CD14-positive monocyte (primary cell): ENCODE data around the gene C10orf71. TPM values are rescaled to one million over a fixed set of nuclear protein-coding genes. Genes with fewer than 3 reads are reported as not detected.

Experiments
- DNase-seq, 3 donors: peaks; one replicate each; pipeline ENCODE4 v3.0.0-alpha.2; 2011 to 2022
- H2AFZ ChIP-seq: 2 replicates; pipeline ENCODE4 v1.6.0; 2012; ENCODE audit warnings: mild to moderate bottlenecking, low read depth, low read length, inconsistent platforms; ENCODE audit not compliant: insufficient read depth, poor library complexity, severe bottlenecking
- H3K27ac ChIP-seq, 2 donors: 1 replicate in 1 of 2; 2 replicates in 1 of 2; pipeline ENCODE4 v1.5.1; 2012 to 2013; ENCODE audit warnings: low read length in 2 of 2, control low read depth in 1 of 2, inconsistent platforms in 1 of 2, low read depth in 1 of 2, mild to moderate bottlenecking in 1 of 2
- H3K27me3 ChIP-seq, 2 donors: one replicate each; pipeline versions ENCODE4 v1.6.0 to v1.6.1; 2011 to 2013; ENCODE audit warnings: low read length in 2 of 2; ENCODE audit not compliant: control insufficient read depth in 2 of 2, insufficient read depth in 2 of 2
- H3K36me3 ChIP-seq, 2 donors: replicated peaks in 1 of 2; 1 replicate in 1 of 2; 2 replicates in 1 of 2; pipeline versions ENCODE4 v1.5.1 to v1.6.1; 2012 to 2013; ENCODE audit warnings: low read length in 2 of 2, control low read depth in 1 of 2, inconsistent platforms in 1 of 2, mild to moderate bottlenecking in 1 of 2; ENCODE audit not compliant: insufficient read depth in 2 of 2, control insufficient read depth in 1 of 2
- H3K4me1 ChIP-seq, 2 donors: 1 replicate in 1 of 2; 2 replicates in 1 of 2; pipeline versions ENCODE4 v1.5.1 to v1.6.1; 2012 to 2013; ENCODE audit warnings: low read length in 2 of 2, control low read depth in 1 of 2, inconsistent platforms in 1 of 2, mild to moderate bottlenecking in 1 of 2, moderate library complexity in 1 of 2; ENCODE audit not compliant: insufficient read depth in 2 of 2, control insufficient read depth in 1 of 2
- H3K4me2 ChIP-seq: replicated peaks from 2 replicates; pipeline ENCODE3; 2012; ENCODE audit warnings: low read length, moderate library complexity, mild to moderate bottlenecking; ENCODE audit not compliant: poor library complexity, severe bottlenecking; ENCODE audit errors: extremely low read depth
- H3K4me3 ChIP-seq, 3 experiments: fragments of 200-600 bp in 1 of 3; sonication (generic) in 1 of 3; replicated peaks in 1 of 3; 1 replicate in 2 of 3; 2 replicates in 1 of 3; pipeline ENCODE4 v1.5.1; 2011 to 2013; ENCODE audit warnings: low read length in 3 of 3, mild to moderate bottlenecking in 3 of 3, control low read depth in 2 of 3, low read depth in 2 of 3, inconsistent platforms in 1 of 3, moderate library complexity in 1 of 3
- H3K79me2 ChIP-seq: 2 replicates; pipeline ENCODE4 v1.6.0; 2012; ENCODE audit warnings: mild to moderate bottlenecking, control low read depth, inconsistent platforms, low read length, moderate library complexity; ENCODE audit not compliant: insufficient read depth
- H3K9ac ChIP-seq: 2 replicates; pipeline ENCODE4 v1.6.0; 2017; ENCODE audit warnings: low read length, mild to moderate bottlenecking; ENCODE audit not compliant: insufficient read depth, poor library complexity, severe bottlenecking
- H3K9me3 ChIP-seq, 2 donors: replicated peaks in 1 of 2; 1 replicate in 1 of 2; 2 replicates in 1 of 2; pipeline versions ENCODE4 v1.5.1 to v1.6.1; 2012 to 2013; ENCODE audit warnings: low read length in 2 of 2, control low read depth in 1 of 2; ENCODE audit not compliant: control insufficient read depth in 1 of 2, insufficient read depth in 1 of 2
- H4K20me1 ChIP-seq: 2 replicates; pipeline ENCODE4 v1.6.0; 2012; ENCODE audit warnings: mild to moderate bottlenecking, low read length, control low read depth, moderate library complexity; ENCODE audit not compliant: insufficient read depth
- H3K27ac Mint-ChIP-seq, 7 donors: one replicate each; pipeline ENCODE4 v1.8.0; 2020; ENCODE audit warnings: mild to moderate bottlenecking in 7 of 7, mixed read lengths in 7 of 7, moderate library complexity in 6 of 7, inconsistent platforms in 2 of 7
- H3K27me3 Mint-ChIP-seq, 3 donors: one replicate each; pipeline ENCODE4 v1.8.0; 2021 to 2022; ENCODE audit warnings: low read depth in 3 of 3, mild to moderate bottlenecking in 3 of 3, mixed read lengths in 3 of 3, moderate library complexity in 3 of 3, inconsistent platforms in 1 of 3
- H3K36me3 Mint-ChIP-seq, 2 donors: one replicate each; pipeline ENCODE4 v1.8.0; 2020; ENCODE audit warnings: mixed read lengths in 2 of 2, inconsistent platforms in 1 of 2, mild to moderate bottlenecking in 1 of 2
- H3K4me1 Mint-ChIP-seq: one replicate; pipeline ENCODE4 v1.8.0; 2020; ENCODE audit warnings: mild to moderate bottlenecking, mixed read lengths
- H3K4me3 Mint-ChIP-seq, 2 donors: one replicate each; pipeline ENCODE4 v1.8.0; 2020; ENCODE audit warnings: mild to moderate bottlenecking in 2 of 2, mixed read lengths in 2 of 2, moderate library complexity in 1 of 2
- H3K9me3 Mint-ChIP-seq, 7 donors: one replicate each; pipeline ENCODE4 v1.8.0; 2020 to 2022; ENCODE audit warnings: mixed read lengths in 7 of 7, mild to moderate bottlenecking in 6 of 7, moderate library complexity in 6 of 7, inconsistent platforms in 2 of 7
- WGBS: methylation state at CpG from one replicate; pipeline ENCODE4 v1.1.5; 2013; ENCODE audit warnings: missing lambda C conversion rate; ENCODE audit not compliant: insufficient coverage; 5-methylcytosine and 5-hydroxymethylcytosine counted together
- intact Hi-C, 2 donors: fragments of 100-400 bp; cut with micrococcal nuclease; formaldehyde crosslinking; loops; one replicate each; pipeline versions ENCODE4 v1.15.0 to v1.15.1; 2023
- polyA plus RNA-seq, 3 donors: library from polyadenylated mRNA; depleted of rRNA in 1 of 3; unstranded in 2 of 3; stranded (reverse) in 1 of 3; fragments of 300-500 nt in 2 of 3; fragments of >200 nt in 1 of 3; fragmentation: Illumina TruSeq in 2 of 3; gene quantifications; 1 replicate in 2 of 3; 2 replicates in 1 of 3; pipeline ENCODE4 v1.2.3, GENCODE V29; 2012 to 2021
- TF ChIP-seq, protein P1 (sequence below): fragments of 200-600 bp; IDR thresholded peaks from one replicate; pipeline ENCODE4 v1.8.0; 2022; ENCODE audit warnings: antibody characterized with exemption, mild to moderate bottlenecking

C10orf71 gene
- polyA plus RNA-seq, 3 donors: not detected

DNA sequence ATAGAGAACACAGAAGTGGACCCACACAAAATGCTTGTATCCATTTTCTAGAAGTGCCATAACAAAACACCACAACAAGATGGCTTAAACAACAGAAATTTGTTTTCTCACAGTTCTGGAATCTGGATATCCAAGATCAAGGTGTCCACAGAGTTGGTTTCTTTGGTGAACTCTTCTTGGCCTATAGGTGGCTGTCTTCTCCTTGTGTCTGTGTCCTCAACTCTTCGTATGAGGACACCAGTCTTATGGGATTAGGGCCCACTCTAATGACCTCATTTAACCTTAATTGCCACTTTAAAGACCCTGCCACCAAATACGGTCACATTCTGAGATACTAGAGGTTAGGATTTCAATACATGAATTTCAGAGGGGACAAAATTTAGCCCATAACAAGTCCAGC, 30.8 kb upstream of the C10orf71 start:
- no peaks in the 10 kb centered on the region for H3K36me3 Mint-ChIP-seq
- Histone ChIP-seq H3K79me2 (no peaks in the 10 kb centered on the region), H3K27me3 (no peaks in the 10 kb centered on the region), H3K36me3 (no peaks in the 10 kb centered on the region), H3K9me3 (peaks cover 4 to 17% of the 10 kb centered on the region in 2 donors), H3K27ac (no peak overlapping the region), H2AFZ (no peak overlapping the region), H3K4me2 (no peak overlapping the region), H3K4me1 (peaks cover 13 to 14% of the 10 kb centered on the region in 2 donors), H4K20me1 (no peaks in the 10 kb centered on the region), H3K4me3 (no peak overlapping the region), H3K9ac (no peak overlapping the region)
- peaks cover 21 to 35% (median 24%) of the 10 kb centered on the region in 7 donors for H3K9me3 Mint-ChIP-seq
- H3K27me3 Mint-ChIP-seq: peaks cover 0 to 12% (median 7%) of the 10 kb centered on the region in 3 donors
- H3K4me3 Mint-ChIP-seq: no peak overlapping the region
- no peak overlapping the region for H3K27ac Mint-ChIP-seq
- intact Hi-C loops: no loop called here
- TF ChIP-seq, protein P1, sequence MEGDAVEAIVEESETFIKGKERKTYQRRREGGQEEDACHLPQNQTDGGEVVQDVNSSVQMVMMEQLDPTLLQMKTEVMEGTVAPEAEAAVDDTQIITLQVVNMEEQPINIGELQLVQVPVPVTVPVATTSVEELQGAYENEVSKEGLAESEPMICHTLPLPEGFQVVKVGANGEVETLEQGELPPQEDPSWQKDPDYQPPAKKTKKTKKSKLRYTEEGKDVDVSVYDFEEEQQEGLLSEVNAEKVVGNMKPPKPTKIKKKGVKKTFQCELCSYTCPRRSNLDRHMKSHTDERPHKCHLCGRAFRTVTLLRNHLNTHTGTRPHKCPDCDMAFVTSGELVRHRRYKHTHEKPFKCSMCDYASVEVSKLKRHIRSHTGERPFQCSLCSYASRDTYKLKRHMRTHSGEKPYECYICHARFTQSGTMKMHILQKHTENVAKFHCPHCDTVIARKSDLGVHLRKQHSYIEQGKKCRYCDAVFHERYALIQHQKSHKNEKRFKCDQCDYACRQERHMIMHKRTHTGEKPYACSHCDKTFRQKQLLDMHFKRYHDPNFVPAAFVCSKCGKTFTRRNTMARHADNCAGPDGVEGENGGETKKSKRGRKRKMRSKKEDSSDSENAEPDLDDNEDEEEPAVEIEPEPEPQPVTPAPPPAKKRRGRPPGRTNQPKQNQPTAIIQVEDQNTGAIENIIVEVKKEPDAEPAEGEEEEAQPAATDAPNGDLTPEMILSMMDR: no peak
- WGBS: no CpG with 5 or more reads among the region's 2 CpGs
- no peak for DNase-seq
- H3K4me1 Mint-ChIP-seq: peaks cover 15% of the 10 kb centered on the region

DNA sequence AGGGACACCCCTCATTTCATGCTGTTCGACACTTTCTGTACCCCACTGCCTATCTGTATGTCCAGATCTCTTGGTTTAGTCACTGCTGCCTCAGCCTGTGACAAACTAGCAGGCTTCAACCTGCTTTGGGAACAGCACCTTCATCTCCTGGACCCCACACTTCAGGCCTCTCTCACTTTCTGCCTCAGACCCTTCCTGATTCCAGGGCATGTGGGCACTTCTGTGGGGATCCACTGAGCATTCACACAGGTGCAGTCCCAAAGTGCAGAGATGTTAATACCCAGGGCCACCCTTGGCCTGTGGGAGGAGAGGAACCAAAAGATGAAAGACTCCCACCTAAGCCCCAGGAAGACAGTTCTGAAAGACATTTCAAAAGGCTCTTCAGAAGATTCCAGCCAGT, 29.4 kb upstream of the C10orf71 start:
- H3K4me3 ChIP-seq: no peak overlapping the region
- peaks cover 18 to 35% (median 24%) of the 10 kb centered on the region in 7 donors for H3K9me3 Mint-ChIP-seq
- intact Hi-C loops: no loop called here
- H3K27ac ChIP-seq: no peak overlapping the region
- no peaks in the 10 kb centered on the region for H3K79me2 ChIP-seq
- no peak overlapping the region for H3K9ac ChIP-seq
- peaks cover 4 to 17% of the 10 kb centered on the region in 2 donors for H3K9me3 ChIP-seq
- no peak overlapping the region for H3K27ac Mint-ChIP-seq
- H2AFZ ChIP-seq: no peak overlapping the region
- no peak for DNase-seq
- H3K36me3 Mint-ChIP-seq: no peaks in the 10 kb centered on the region
- no peaks in the 10 kb centered on the region for H3K27me3 ChIP-seq
- H3K27me3 Mint-ChIP-seq: peaks cover 0 to 12% (median 7%) of the 10 kb centered on the region in 3 donors
- peaks cover 19% of the 10 kb centered on the region for H3K4me1 Mint-ChIP-seq
- TF ChIP-seq, protein P1: no peak
- peaks cover 17 to 19% of the 10 kb centered on the region in 2 donors for H3K4me1 ChIP-seq
- WGBS: 100% methylated on average over 1 of the region's 1 CpG
- H3K36me3 ChIP-seq: no peaks in the 10 kb centered on the region
- no peak overlapping the region for H3K4me2 ChIP-seq
- H4K20me1 ChIP-seq: no peaks in the 10 kb centered on the region
- no peak overlapping the region for H3K4me3 Mint-ChIP-seq
